ENCODE measurements around the gene RTL3.
"Not testable (repeated sequence)": the region's sequence is repeated elsewhere in the genome, so short reads cannot be mapped to it uniquely, and the experiment has no call there.

GRCh38 chrX:78636096-78636495 lies 23.0 kb downstream of the RTL3 start:
- not testable (repeated sequence) for TF ChIP-seq POLR2AphosphoS5 (IDR thresholded peaks at IDR 0.05; ENCODE audit: insufficient read depth in 1 of 2, low read depth in 1 of 2); CTCF (IDR thresholded peaks at IDR 0.05); POLR2A (IDR thresholded peaks at IDR 0.05)

All from vagina (tissue), 2 donors.